MV-4-11 (cell line): ENCODE results near the gene FILIP1.

Experiments used
- DNase-seq: peaks from one replicate; lab custom pipeline; 2025; lab: John Stamatoyannopoulos, UW

The FILIP1 gene

DNA sequence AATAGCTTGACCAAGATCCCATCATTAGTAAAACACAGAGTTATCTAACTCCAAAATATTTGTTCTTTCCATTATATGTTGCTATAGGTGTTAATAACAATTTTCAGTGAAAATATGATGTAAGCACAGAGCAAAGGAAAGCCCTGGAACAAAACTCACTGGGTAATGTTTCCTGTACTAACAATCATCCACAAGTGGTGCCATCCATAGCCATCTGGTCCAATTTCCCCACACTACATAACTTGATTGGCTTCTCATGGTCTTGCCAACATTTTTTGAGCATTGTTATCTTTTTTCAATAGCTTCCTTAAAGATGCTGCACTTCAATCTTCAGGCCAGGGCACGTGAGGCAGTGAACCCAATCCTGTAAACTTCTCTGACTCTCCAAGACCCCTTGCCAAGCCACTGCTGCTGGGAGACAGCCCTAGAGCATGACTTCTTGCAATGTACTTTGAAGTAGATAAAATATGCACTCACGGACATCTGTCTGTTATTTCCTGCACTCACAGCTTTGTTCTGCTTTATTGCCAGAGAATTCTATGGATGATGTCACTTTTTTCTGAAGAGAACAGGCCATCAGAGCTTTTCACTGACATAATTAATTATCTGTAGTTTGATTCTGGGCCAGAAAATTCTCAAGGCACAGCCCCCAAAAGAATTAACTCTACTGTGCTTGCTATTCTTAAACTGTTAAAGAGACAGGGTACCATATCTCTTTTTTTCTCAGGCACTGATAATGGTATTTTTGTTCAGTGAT is 111.5 kb downstream of the FILIP1 start:
- DNase-seq, result no peak

DNA sequence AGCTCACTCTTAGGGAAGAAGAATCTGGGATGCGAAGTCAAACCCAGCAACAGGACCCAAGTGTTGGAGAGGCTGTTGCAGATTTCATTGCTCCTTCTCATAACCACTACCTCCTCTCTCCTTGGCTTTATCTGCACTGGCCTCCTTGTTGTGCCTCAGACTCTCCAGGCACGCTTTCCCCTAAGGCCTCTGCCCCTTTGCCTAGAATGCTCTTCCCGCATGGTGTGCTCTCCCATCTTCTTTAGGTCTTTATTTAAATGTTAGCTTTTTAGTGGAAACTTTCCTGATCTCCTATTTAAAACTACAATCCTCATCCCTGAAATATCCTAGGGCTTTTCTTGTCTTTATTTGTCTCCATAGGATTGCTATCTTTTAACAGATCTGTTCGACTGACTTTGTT is 114.1 kb downstream of the FILIP1 start:
- DNase-seq, result no peak

DNA sequence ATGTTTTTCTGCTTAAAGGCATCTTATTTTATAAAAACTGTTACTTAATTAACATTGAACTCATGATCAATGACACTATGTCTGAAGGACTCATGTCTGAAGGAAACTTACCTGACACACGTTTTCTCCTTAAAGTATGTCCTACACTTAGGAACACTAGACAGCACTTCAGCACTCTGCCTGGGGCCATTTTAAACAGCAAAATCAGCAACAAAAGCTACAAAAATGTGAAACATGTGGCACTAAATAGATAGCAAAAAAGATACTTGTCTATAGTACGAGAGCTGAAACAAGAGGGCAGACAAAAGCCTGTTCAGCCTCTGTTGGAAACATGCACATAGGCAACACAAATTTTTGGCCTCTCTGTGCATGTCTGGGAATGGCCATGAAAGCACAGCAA is 115.5 kb downstream of the FILIP1 start:
- no peak for DNase-seq

DNA sequence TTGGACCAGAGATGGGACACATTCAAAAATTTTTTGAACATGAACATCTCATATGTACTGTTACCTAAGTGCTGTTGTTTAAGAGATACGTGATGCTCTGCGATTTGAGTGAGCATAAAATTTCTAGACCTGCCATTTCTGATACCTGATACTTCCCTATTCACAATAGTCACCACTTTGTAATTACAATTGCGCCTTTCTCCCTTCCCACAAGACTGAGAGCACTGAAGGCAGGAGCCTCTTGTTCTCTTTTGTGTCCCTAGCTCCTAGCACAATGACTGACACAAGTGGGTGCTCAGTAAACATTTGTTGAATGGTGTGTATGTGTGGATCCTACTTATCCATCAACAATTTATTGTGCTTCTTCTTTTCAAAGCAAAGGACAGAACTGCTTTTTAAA is 116.2 kb downstream of the FILIP1 start:
- no peak for DNase-seq

DNA sequence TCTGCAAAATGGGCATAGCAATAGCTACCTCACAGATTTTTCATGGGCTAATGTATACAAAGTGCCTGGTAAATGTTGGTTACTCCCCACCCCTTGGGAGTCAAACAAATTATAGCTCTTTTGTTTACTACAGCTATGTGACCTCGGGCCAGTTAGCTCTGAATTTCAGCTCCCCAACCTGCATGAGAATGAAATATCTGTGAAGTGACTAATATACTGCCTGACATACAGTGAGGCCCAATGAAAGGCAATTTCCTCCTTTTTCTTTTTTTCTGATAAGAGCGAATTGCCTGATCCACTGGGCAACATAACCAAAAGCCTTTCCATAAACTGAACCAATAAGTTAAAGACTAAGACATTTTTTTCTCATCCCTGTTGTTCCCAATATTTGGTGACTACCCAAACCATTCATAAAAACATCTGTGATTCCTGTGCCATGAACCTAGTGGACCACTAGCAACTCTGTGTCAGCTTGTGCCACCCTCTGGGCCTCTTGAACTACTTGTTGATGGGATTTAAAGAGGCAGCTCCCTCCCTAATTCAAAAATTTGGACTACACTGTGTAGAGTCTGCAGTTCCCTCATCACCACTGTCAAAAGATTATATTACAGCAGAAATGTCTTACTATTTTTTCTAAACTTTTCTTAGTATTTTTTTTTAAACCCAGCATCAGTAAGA is 117.1 kb downstream of the FILIP1 start:
- DNase-seq, result no peak

DNA sequence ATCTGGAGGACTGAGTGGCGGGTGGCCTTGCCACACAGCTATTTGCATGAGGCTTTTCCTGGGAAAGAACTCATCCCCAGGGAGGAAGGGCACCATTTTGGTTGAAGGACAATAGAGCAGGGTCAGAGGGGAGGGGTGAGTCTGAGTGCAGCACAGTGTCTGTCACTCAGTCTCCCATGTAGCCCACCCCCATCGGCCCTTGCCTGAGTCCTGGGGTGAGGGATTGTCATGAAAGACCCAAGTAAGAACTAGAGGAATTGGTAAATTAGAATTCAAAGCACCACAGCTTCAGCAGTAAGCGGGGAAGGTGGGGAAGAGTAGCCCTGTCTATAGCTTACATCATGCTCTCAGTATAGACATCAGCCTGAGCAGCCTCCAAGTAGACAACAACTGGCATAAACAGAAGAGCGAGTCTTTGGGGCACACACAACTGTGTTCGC is 118.6 kb downstream of the FILIP1 start:
- DNase-seq, result no peak

DNA sequence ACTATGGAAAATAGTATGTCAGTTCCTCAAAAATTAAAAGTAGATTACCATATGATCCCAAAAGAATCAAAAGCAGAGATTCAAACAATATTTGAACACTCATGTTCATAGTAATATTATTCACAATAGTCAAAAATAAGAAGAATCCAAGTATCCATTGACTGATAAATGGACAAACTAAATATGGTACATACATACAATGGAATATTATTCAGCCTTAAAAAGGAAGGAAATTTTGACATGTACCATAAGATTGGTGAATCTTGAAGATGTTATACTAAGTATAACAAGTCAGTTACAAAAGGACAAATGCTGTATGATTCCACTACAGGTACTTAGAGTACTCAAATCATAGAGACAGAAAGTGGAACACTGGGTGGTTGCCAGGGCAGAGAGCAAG is 120.7 kb downstream of the FILIP1 start:
- no peak for DNase-seq

DNA sequence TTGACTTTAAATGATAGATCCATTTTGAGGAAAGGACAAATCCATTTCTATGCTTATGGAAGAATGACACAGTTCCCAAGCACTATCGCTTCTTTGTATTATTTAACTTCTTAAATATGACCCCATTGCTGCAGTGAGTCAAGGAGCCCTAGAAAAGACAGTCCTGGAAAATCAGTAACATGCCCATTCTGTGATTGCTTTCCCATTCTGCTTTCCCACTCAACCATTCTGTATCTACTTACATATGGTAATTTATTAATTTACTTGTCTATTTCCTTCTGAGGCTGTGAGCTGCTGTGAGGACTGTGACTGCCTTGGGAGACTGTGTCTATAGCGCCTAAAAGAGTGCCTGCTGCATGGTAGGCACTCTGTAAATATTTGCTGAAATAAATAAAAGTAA is 123.6 kb downstream of the FILIP1 start:
- no peak for DNase-seq

DNA sequence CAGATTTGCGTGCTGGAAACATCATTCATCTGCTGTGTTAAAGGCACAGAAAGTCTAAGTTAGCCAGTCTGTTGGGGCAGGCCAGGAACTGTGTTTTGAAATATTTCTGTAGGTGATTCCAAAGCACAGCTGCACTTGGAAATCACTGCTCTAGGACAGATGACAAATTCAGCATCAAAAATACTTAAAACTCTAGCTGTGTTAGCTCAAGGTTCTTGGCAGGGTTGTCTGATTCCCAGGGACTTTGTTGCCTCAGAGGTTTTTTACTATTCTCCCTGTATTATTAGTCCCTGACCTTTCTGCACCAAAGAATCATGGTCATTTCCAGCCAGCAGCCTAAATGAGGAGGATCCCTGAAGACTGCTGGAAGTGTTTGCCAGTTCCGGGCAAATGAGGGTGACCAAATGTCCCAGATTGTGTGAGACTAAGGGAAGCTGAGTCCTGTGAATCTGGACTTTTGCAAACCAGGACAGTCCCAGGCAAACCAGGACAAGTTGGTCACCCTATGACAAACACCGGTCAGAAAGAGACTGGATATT is 124.7 kb downstream of the FILIP1 start:
- DNase-seq, result no peak

DNA sequence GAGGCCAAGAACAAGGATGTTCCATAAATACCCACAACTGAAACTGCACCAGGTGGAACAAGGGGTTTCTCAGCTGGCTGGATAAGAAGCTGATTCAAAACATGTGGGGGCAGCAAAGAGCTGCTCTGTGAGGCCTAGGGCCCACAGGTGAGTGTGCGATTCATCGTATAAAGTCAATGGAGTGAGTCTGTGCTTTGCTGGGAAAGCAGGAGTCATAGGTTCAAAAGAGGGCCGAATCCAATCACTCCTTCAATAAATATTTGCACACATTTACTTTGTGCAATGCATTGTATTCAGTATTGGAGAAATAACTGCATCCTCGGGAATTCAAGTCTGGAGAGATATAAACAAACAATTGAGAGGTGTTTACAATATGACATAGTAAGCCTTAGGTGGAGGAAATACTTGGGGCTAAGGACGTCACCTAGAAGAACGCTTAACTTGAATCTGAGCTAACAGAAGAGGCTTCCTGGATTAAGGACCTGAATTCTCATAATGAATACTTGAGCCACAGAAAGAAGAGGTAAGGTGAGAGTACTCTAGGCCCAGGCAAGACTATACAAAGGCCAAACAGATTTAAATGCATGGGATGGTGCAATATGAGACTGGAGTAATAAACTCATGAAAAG is 125.3 kb downstream of the FILIP1 start:
- DNase-seq, result no peak

DNA sequence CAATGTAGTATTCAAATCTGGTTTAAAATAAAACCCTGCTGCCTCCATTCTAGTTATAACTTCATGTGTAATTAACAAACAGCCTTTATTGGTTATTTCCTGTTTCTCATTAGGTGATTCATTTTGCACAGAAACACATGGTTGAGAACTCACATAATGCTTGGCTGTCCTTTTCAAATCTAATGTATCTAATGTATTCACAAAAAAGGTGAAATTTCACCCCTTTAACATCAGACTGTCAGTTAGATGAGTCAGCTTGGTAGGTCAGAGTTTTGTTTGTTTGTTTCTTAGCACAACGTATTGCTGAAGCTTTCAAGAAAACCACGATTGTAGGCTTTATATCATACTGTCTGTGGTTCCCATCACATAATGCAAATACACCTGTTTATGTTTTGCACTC is 130.3 kb downstream of the FILIP1 start:
- DNase-seq, result no peak

DNA sequence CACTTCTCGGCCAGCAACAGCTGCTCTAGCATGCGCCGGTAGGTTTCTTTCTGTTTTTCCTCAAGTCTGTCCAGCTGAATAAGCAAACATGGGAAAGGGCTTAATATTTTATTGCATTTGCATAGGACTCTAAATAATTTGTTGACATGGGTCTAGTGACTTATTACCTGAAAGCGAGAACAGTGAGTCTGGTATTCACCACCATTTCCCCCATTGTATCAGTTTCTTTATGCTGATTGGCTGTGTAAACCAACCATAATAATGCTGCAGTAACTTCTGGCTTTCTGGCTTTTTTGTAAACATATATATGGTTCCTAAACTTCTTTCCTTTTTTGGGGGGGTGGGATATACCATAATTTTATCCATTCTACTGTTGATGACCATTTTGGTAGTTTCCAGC is 140.0 kb downstream of the FILIP1 start:
- DNase-seq, result no peak

DNA sequence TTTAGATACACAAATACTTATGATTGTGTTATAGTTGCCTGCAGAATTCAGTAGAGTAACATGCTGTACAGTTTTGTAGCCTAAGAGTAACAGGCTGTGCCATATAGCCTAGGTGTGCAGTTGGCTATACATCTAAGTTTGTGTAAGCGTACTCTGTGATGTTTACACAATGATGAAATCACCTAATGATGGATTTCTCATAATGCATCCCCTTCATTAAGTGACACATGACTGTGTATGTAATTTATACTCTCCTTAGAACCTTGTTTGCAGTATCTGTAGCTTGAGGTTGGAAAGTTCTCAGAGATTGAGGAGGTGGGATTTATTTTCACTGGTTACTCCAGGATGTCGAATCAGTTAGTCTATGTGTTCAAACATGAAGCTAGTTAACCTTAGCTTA is 142.0 kb downstream of the FILIP1 start:
- DNase-seq, result no peak

DNA sequence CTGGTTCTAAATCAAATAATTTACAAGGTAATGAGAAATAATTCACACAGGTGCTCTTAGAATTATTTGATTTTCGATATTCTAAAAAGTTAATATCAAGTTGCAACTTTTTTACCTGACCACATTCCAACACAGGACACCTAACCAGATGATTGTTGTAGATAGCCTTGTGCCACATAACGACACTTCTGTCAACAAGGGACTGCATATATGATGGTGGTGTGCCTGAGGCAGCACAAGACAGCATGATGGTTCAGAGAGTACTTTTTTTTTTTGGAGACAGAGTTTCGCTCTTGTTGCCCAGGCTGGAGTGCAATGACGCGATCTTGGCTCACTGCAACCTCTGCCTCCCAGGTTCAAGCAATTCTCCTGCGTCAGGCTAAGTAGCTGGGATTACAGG is 142.8 kb downstream of the FILIP1 start:
- no peak for DNase-seq

DNA sequence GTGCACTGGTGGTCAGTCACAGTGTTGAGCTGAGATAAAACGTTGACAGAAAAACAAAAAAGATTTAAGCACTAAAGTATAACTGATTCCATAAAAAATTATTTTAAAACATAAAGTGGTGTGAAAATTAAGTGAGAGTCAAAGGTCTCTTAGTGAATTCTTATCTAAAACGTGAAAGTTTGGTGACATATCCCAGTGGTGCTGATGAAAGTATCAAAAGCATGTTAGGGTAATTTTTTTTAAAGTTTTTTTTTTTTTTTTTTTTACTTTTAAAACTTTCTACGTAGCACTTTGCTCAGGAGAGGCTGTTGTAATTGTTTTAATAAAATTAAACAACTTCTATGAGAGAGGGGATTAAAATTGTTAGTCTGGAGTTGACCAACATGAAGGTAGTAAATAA is 143.4 kb downstream of the FILIP1 start:
- no peak for DNase-seq

DNA sequence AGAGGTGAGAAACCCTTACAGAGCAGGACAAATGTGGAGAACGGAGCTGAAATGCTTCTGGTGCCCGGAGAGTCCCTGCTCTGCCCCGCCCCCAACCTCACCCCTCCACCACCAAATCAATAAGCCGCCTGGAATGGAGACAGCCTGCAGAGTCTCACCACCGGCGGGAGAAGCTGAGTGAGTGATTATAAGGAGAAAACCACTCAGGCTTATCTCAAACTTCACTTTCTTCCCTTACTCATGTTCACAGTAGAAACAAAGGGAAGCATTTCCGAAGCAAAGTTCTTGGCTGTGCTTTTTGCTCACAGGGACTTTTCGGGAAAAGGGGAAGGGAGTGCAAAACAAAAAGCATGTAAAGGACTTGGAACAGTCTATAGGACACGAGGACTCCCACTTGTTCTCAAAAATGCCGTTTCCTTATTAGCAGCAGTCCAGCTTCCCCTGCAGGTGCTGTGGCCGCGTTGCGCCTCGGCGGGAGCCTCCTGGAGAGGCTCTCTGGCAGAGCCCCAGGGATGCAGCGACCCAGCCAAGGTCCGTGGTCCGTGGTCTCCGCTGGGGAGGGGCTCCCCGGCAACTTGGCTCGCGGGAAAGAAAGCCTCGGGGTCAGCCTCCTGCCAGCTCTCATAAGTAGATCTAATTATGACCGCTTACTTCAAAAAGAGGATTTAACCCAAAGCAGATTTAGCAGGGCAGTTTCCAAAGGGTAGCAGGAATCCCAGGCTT is 144.2 kb downstream of the FILIP1 start:
- DNase-seq, result no peak

DNA sequence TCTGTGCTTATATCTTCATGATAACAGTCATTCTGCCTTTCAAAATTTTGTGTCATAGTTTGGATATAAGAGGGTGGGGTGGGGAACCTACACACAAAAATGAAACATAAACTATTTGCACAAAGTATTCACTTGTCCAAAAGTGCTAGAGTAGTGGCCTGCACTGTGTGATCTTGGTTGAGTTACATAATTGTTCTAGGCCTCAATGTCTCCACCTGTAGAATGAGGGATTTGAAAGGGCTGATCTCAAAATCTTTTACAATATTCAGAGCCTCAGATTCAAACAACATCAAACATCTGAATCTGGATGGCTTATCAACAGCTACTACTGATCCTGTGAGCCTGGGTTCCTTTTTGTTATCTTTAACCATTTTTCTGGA is 144.7 kb downstream of the FILIP1 start:
- no peak for DNase-seq

DNA sequence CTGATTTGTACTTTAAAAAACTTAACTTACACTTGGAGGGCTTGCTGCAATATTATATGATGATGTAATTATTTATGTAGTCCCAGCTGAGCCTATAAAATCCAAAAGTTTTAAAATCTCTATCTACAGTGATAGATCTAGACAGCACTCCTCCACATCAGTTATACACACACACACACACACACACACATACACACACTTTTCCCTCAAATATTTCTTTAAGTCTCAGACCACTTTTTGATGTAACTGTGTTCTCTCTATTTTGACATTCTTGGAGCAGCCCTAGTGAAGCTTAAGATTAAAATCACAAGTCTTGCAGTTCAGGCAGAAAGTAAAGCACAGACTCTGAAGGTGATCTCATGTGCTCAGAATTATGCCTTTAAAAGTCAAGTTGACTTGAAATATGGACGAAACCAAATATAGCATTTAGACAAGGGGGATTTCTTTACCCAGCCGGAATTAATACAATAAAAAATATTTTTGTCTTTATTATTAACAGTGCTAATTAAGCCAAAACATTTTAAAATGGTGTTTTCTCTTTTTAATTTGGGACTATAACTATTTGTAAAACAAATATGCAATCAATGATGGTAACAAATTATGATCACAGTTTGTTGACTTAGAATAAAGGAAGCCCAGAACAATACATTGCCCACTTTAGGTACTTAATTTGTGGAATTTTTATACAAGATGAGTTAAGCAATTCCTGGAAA is 145.5 kb downstream of the FILIP1 start:
- no peak for DNase-seq

DNA sequence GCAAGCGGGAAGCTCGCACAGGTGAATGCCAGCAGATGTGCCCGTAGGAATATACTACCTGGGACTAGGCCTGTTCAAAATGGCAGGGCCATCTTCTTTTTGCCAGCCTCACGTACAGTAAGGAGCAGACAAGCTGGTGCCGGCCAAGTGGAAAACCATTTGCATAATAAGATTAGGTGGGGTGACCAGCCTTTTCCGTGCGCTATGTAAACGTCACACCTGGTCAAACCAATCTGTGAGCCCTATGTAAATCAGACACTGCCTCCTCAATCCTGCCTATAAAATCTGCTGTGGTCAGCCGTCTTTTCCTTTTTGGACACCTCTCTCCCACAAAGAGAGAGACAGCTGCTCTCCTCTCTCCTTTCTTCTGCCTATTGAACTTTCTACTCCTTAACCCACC is 148.2 kb downstream of the FILIP1 start:
- no peak for DNase-seq

DNA sequence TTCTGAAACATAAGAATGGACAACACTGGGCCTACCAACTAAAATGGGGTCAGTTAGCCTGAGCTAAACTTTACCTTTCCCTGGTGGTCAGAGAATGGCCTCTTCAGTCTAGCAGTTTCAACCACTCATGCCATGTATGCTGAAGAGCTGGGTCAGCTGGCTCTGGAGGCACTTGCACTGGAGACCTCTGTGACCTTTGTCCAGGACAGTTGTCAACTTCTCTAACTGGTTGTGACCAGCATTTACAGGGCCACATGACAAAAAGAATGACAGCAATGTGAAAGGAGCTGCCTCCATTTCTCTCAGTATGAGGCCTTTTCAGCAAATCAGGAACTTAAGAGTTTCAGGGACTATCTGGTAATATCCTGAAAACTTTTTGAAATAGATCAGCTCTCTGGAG is 149.1 kb downstream of the FILIP1 start:
- DNase-seq, result no peak

DNA sequence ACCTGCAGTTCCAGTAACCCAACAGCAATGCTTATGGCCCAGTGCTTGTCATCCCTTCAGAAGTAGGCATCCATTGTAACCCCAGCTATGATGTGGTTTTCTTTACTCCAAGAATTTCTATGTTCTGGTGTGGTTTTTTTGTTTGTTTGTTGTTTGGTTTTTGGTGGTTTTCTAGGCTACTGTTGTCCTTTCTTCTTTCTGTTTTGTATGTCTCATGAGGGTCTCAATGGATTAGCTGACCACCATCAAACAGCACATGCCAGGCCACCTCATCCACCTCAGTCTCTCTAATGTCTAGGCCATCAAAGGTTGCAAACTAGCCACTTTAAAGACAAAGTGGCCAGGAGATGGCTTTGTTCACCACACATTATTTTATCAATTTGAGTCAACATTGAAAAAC is 149.6 kb downstream of the FILIP1 start:
- DNase-seq, result no peak
